Stimulated activated CD8-positive, alpha-beta memory T cell treated with anti-CD3 and anti-CD28 coated beads, Interleukin-2, amount 100 ng/mL, for 48 hours (primary cell): ENCODE measurements around the gene CCDC154.

Source experiments
- DNase-seq, 2 donors: peaks; one replicate each; pipeline ENCODE4 v3.0.0-alpha.2; 2020; ENCODE audit warnings: low read depth in 2 of 2

Gene CCDC154

GRCh38 chr16:1393613-1394176 is 50.7 kb downstream of the CCDC154 start:
- no peak for DNase-seq

GRCh38 chr16:1392826-1393225 is 51.5 kb downstream of the CCDC154 start:
- no peak for DNase-seq

- DNase-seq: no peak
Observed at GRCh38 chr16:1390239-1390779, 54.0 kb downstream of the CCDC154 start.

- DNase-seq: no peak
Observed at GRCh38 chr16:1389762-1390161, 54.6 kb downstream of the CCDC154 start.

- no peak for DNase-seq
Observed at GRCh38 chr16:1387331-1387730, 57.0 kb downstream of the CCDC154 start.

- no peak for DNase-seq
Observed at GRCh38 chr16:1385232-1385631, 59.1 kb downstream of the CCDC154 start.
